Smooth muscle cell of the brain vasculature (primary cell): ENCODE results near the gene IFIT1B.
"Not testable (repeated sequence)": the region's sequence is repeated elsewhere in the genome, so short reads cannot be mapped to it uniquely, and the experiment has no call there.

Source experiments
- DNase-seq: peaks from one replicate; pipeline ENCODE4 v3.0.0-alpha.2; 2012; ENCODE audit warnings: low read depth, low spot score

IFIT1B gene

GRCh38 chr10:89348975-89349374 is 28.9 kb upstream of the IFIT1B start:
- DNase-seq: no peak

GRCh38 chr10:89350631-89351315 is 27.1 kb upstream of the IFIT1B start:
- not testable (repeated sequence) for DNase-seq

GRCh38 chr10:89351412-89351779 is 26.5 kb upstream of the IFIT1B start:
- no peak for DNase-seq

- DNase-seq: no peak
These were observed 25.9 kb upstream of the IFIT1B start for GRCh38 chr10:89351780-89352597.

GRCh38 chr10:89352802-89353201 is 25.1 kb upstream of the IFIT1B start:
- DNase-seq: no peak

GRCh38 chr10:89355394-89355931 is 22.4 kb upstream of the IFIT1B start:
- no peak for DNase-seq

- no peak for DNase-seq
These were observed 20.8 kb upstream of the IFIT1B start for GRCh38 chr10:89357096-89357495.

- DNase-seq: no peak
These were observed 19.9 kb upstream of the IFIT1B start for GRCh38 chr10:89357975-89358374.

- no peak for DNase-seq
These were observed 17.7 kb upstream of the IFIT1B start for GRCh38 chr10:89360157-89360556.

- DNase-seq: no peak
These were observed 14.9 kb upstream of the IFIT1B start for GRCh38 chr10:89362929-89363328.

GRCh38 chr10:89363729-89364442 is 14.0 kb upstream of the IFIT1B start:
- no peak for DNase-seq

GRCh38 chr10:89364531-89364930 is 13.3 kb upstream of the IFIT1B start:
- no peak for DNase-seq

- DNase-seq: no peak
These were observed 10.3 kb upstream of the IFIT1B start for GRCh38 chr10:89367529-89367928.

GRCh38 chr10:89368129-89368528 is 9.7 kb upstream of the IFIT1B start:
- DNase-seq: no peak

- no peak for DNase-seq
These were observed 8.4 kb upstream of the IFIT1B start for GRCh38 chr10:89369156-89370105.

GRCh38 chr10:89371079-89371478 is 6.8 kb upstream of the IFIT1B start:
- DNase-seq: no peak

GRCh38 chr10:89371987-89372386 is 5.9 kb upstream of the IFIT1B start:
- no peak for DNase-seq

- DNase-seq: no peak
These were observed 3.7 kb upstream of the IFIT1B start for GRCh38 chr10:89373916-89374711.

GRCh38 chr10:89374713-89375141 is 3.1 kb upstream of the IFIT1B start:
- no peak for DNase-seq

- no peak for DNase-seq
These were observed 1.2 kb downstream of the IFIT1B start for GRCh38 chr10:89379103-89379502.
